Right cardiac atrium (tissue), 5 donors: ENCODE measurements around the gene LRRC72. TPM values are rescaled to one million over a fixed set of nuclear protein-coding genes. Genes with fewer than 3 reads are reported as not detected.

Source experiments
- ATAC-seq, 2 donors: fragments of 200-7000 bp; cut with Tn5 transposase; one replicate each; pipeline versions ENCODE4 v1.8.0 to v1.9.1; 2020; ENCODE audit warnings: moderate library complexity in 2 of 2, mild to moderate bottlenecking in 1 of 2
- DNase-seq, 3 donors: peaks; one replicate each; pipeline ENCODE4 v3.0.0-alpha.2; 2020
- H3K27ac ChIP-seq: one replicate; pipeline ENCODE4 v1.5.1; 2013; ENCODE audit warnings: mild to moderate bottlenecking, low read length, control low read depth, moderate library complexity
- H3K27me3 ChIP-seq: one replicate; pipeline ENCODE4 v1.6.1; 2013; ENCODE audit not compliant: control insufficient read depth, insufficient read depth
- H3K4me1 ChIP-seq: one replicate; pipeline ENCODE4 v1.6.1; 2013; ENCODE audit warnings: low read length; ENCODE audit not compliant: control insufficient read depth, insufficient read depth
- H3K4me3 ChIP-seq: one replicate; pipeline ENCODE4 v1.5.1; 2013; ENCODE audit warnings: low read length, control low read depth
- H3K9me3 ChIP-seq: one replicate; pipeline ENCODE4 v1.6.1; 2013; ENCODE audit warnings: low read length; ENCODE audit not compliant: control insufficient read depth
- WGBS: extraction: QIAGEN DNeasy Blood & Tissue Kit; methylation state at CpG from one replicate; pipeline ENCODE4 v1.1.7; 2013; 5-methylcytosine and 5-hydroxymethylcytosine counted together
- intact Hi-C, 4 donors: fragments of 100-400 bp; cut with DNase I; formaldehyde crosslinking; loops; one replicate each; pipeline versions ENCODE4 v1.11.0 to v1.14.0; 2022 to 2023
- polyA plus RNA-seq: library from polyadenylated mRNA; stranded (reverse); fragments of 200-250 nt; gene quantifications from one replicate; pipeline ENCODE4 v1.2.3, GENCODE V29; 2013
- total RNA-seq, 4 donors: library from RNA; stranded (reverse); fragmentation: NEBNext Ultra II Directional; extraction: Animal tissue kit (Norgen Biotek cat#: 25700); gene quantifications; one replicate each; pipeline ENCODE4 v1.2.1, GENCODE V29; 2021
- donor health status: healthy with polysubstance abuse.
- donor health status: DM: no; HTN: yes; CAD: no.
- donor health status: DM: no; HTN: no; CAD: no.
- donor health status: DM: no; HTN: yes; CAD: no; lungs with severe emphysema.
- donor health status: DM: yes; HTN: yes; CAD: no.

The LRRC72 gene
- total and polyA plus RNA-seq, 5 donors, result not detected

- Histone ChIP-seq H3K27me3 (no peaks in the 10 kb centered on the region), H3K4me3 (no peak overlapping the region), H3K27ac (no peak overlapping the region), H3K9me3 (no peaks in the 10 kb centered on the region), H3K4me1 (no peaks in the 10 kb centered on the region)
- intact Hi-C loops, result no loop called here
- no peak for DNase-seq
- no peak for ATAC-seq
- 35% methylated on average over 1 of the region's 1 CpG for WGBS
Observed at GRCh38 chr7:16581286-16581685, 54.7 kb downstream of the LRRC72 start.

- 96% methylated on average over 7 of the region's 7 CpGs for WGBS
- no peak overlapping the region for H3K27ac ChIP-seq
- H3K4me1 ChIP-seq, result no peaks in the 10 kb centered on the region
- peak in 1 of 3 donors; percentile 46 for DNase-seq
- no peak overlapping the region for H3K4me3 ChIP-seq
- no peaks in the 10 kb centered on the region for H3K9me3 ChIP-seq
- intact Hi-C loops, result no loop called here
- H3K27me3 ChIP-seq, result no peaks in the 10 kb centered on the region
- no peak for ATAC-seq
Observed at GRCh38 chr7:16583834-16584233, 57.2 kb downstream of the LRRC72 start.

GRCh38 chr7:16585540-16585939 lies 58.9 kb downstream of the LRRC72 start:
- 85% methylated on average over 17 of the region's 17 CpGs for WGBS
- intact Hi-C loops, result no loop called here
- Histone ChIP-seq H3K4me3 (no peak overlapping the region), H3K27me3 (no peaks in the 10 kb centered on the region), H3K9me3 (no peaks in the 10 kb centered on the region), H3K4me1 (no peaks in the 10 kb centered on the region), H3K27ac (no peak overlapping the region)
- ATAC-seq, result peak; percentile 17 to 67
- peak; percentile 76 to 79 (median 76) for DNase-seq

GRCh38 chr7:16586081-16586874 lies 59.7 kb downstream of the LRRC72 start:
- Histone ChIP-seq H3K9me3 (no peaks in the 10 kb centered on the region), H3K27ac (no peak overlapping the region), H3K4me1 (no peaks in the 10 kb centered on the region), H3K4me3 (peak overlapping the region; percentile 7), H3K27me3 (no peaks in the 10 kb centered on the region)
- DNase-seq, result peak; percentile 31 to 71 (median 61)
- WGBS, result 66% methylated on average over 42 of the region's 42 CpGs
- peak; percentile 45 to 47 for ATAC-seq
- intact Hi-C loops, result no loop called here

- Histone ChIP-seq H3K27ac (no peak overlapping the region), H3K9me3 (no peaks in the 10 kb centered on the region), H3K27me3 (no peaks in the 10 kb centered on the region), H3K4me1 (no peaks in the 10 kb centered on the region), H3K4me3 (no peak overlapping the region)
- DNase-seq (no peak), ATAC-seq (no peak)
- intact Hi-C loops, result no loop called here
- WGBS, result 82% methylated on average over 3 of the region's 3 CpGs
Observed at GRCh38 chr7:16587129-16587528, 60.5 kb downstream of the LRRC72 start.

GRCh38 chr7:16587790-16588189 lies 61.2 kb downstream of the LRRC72 start:
- no peak overlapping the region for H3K27ac ChIP-seq
- H3K27me3 ChIP-seq, result no peaks in the 10 kb centered on the region
- DNase-seq, result no peak
- ATAC-seq, result no peak
- WGBS, result 59% methylated on average over 6 of the region's 6 CpGs
- H3K4me1 ChIP-seq, result no peaks in the 10 kb centered on the region
- H3K4me3 ChIP-seq, result no peak overlapping the region
- intact Hi-C loops, result no loop called here
- H3K9me3 ChIP-seq, result no peaks in the 10 kb centered on the region

GRCh38 chr7:16589881-16590280 lies 63.3 kb downstream of the LRRC72 start:
- intact Hi-C loops, result no loop called here
- H3K27me3 ChIP-seq, result no peaks in the 10 kb centered on the region

GRCh38 chr7:16590424-16590823 lies 63.8 kb downstream of the LRRC72 start:
- DNase-seq (no peak), ATAC-seq (no peak)
- 12% methylated on average over 1 of the region's 1 CpG for WGBS
- H3K27ac ChIP-seq, result no peak overlapping the region
- intact Hi-C loops, result no loop called here
- no peaks in the 10 kb centered on the region for H3K27me3 ChIP-seq
- H3K4me1 ChIP-seq, result no peaks in the 10 kb centered on the region
- H3K9me3 ChIP-seq, result no peaks in the 10 kb centered on the region
- H3K4me3 ChIP-seq, result no peak overlapping the region

More at GRCh38 chr7:16589881-16590280, 63.3 kb downstream of the LRRC72 start:
- Histone ChIP-seq H3K4me3 (no peak overlapping the region), H3K9me3 (no peaks in the 10 kb centered on the region), H3K4me1 (no peaks in the 10 kb centered on the region), H3K27ac (no peak overlapping the region)
- DNase-seq (no peak), ATAC-seq (no peak)
- 54% methylated on average over 2 of the region's 2 CpGs for WGBS

- intact Hi-C loops, result no loop called here
- WGBS, result 98% methylated on average over 3 of the region's 3 CpGs
Observed at GRCh38 chr7:16592395-16592794, 65.8 kb downstream of the LRRC72 start.

GRCh38 chr7:16594061-16594460 lies 67.4 kb downstream of the LRRC72 start:
- H3K27me3 ChIP-seq, result no peaks in the 10 kb centered on the region
- DNase-seq (no peak), ATAC-seq (no peak)
- no peak overlapping the region for H3K4me3 ChIP-seq
- no peaks in the 10 kb centered on the region for H3K9me3 ChIP-seq
- intact Hi-C loops, result no loop called here
- no peaks in the 10 kb centered on the region for H3K4me1 ChIP-seq
- H3K27ac ChIP-seq, result no peak overlapping the region

More at GRCh38 chr7:16592395-16592794, 65.8 kb downstream of the LRRC72 start:
- Histone ChIP-seq H3K27me3 (no peaks in the 10 kb centered on the region), H3K4me3 (no peak overlapping the region), H3K4me1 (no peaks in the 10 kb centered on the region), H3K27ac (no peak overlapping the region), H3K9me3 (no peaks in the 10 kb centered on the region)
- DNase-seq, result no peak
- no peak for ATAC-seq

- Histone ChIP-seq H3K4me1 (no peaks in the 10 kb centered on the region), H3K4me3 (no peak overlapping the region), H3K27ac (no peak overlapping the region), H3K9me3 (no peaks in the 10 kb centered on the region), H3K27me3 (no peaks in the 10 kb centered on the region)
- intact Hi-C loops, result no loop called here
- 90% methylated on average over 1 of the region's 1 CpG for WGBS
- ATAC-seq (no peak), DNase-seq (no peak)
Observed at GRCh38 chr7:16594676-16595075, 68.1 kb downstream of the LRRC72 start.
